Measurements from ENCODE around the gene MRPL49. TPM values are rescaled to one million over a fixed set of nuclear protein-coding genes. Genes with fewer than 3 reads are reported as not detected.

Gene MRPL49
- polyA plus RNA-seq, 1 donor from 2014 or later = 80.5 TPM

GRCh38 chr11:65133724-65134123 lies 11.6 kb downstream of the MRPL49 start:
- Histone ChIP-seq H4K20me1 (ENCODE audit: insufficient read depth) (no peaks in the 10 kb centered on the region), H3K4me2 (ENCODE audit: low read length) (peak overlapping the region; percentile 95), H3K36me3 (ENCODE audit: insufficient read depth, low read length) (no peaks in the 10 kb centered on the region), H3K4me3 (ENCODE audit: low read length) (peak overlapping the region; percentile 100), H3K9ac (ENCODE audit: low read length) (peak overlapping the region; percentile 97), H2AFZ (ENCODE audit: low read depth, low read length) (peak overlapping the region; percentile 87), H3K27ac (ENCODE audit: low read length) (peak overlapping the region; percentile 98), H3K27me3 (ENCODE audit: insufficient read depth, low read depth, low read length) (no peaks in the 10 kb centered on the region), H3K9me3 (ENCODE audit: low read length) (no peaks in the 10 kb centered on the region), H3K79me2 (replicated peaks; ENCODE audit: insufficient read depth, low read length) (peaks cover 16% of the 10 kb centered on the region), H3K9me2 (ENCODE audit: insufficient read depth, low read length) (no peaks in the 10 kb centered on the region), H3F3A (ENCODE audit: insufficient read depth, low read length, poor library complexity, severe bottlenecking) (peaks cover 5% of the 10 kb centered on the region)
- TF ChIP-seq REST (IDR thresholded peaks at IDR 0.05; ENCODE audit: borderline replicate concordance) = no peak
- no peak for TF ChIP-seq EZH2 (IDR thresholded peaks at IDR 0.05; ENCODE audit: borderline replicate concordance, insufficient read depth, low read length, poor library complexity, severe bottlenecking)
- no peak for TF ChIP-seq EP300 (conservative IDR thresholded peaks at IDR 0.05; ENCODE audit: poor library complexity, severe bottlenecking)
- no peak for TF ChIP-seq POLR2AphosphoS5 (IDR thresholded peaks at IDR 0.05)
- TF ChIP-seq TAF1 (IDR thresholded peaks at IDR 0.05; ENCODE audit: low read depth) = no peak
- TF ChIP-seq CTCF (IDR thresholded peaks at IDR 0.05; ENCODE audit: poor library complexity, severe bottlenecking) = no peak
- TF ChIP-seq SMC3 (conservative IDR thresholded peaks at IDR 0.05; ENCODE audit: poor library complexity) = no peak
- no peak for TF ChIP-seq MXI1 (conservative IDR thresholded peaks at IDR 0.05; ENCODE audit: poor library complexity, severe bottlenecking)
- no peak for TF ChIP-seq RAD21 (conservative IDR thresholded peaks at IDR 0.05)

- Histone ChIP-seq H3K9me3 (ENCODE audit: low read length) (no peaks in the 10 kb centered on the region), H3K27me3 (ENCODE audit: insufficient read depth, low read depth, low read length) (no peaks in the 10 kb centered on the region), H3K36me3 (ENCODE audit: insufficient read depth, low read length) (no peaks in the 10 kb centered on the region), H3K79me2 (replicated peaks; ENCODE audit: insufficient read depth, low read length) (peaks cover 16% of the 10 kb centered on the region), H3K9me2 (ENCODE audit: insufficient read depth, low read length) (no peaks in the 10 kb centered on the region), H3K4me3 (ENCODE audit: low read length) (peak within 1 kb of the TSS; percentile 100), H3K4me2 (ENCODE audit: low read length) (peak within 1 kb of the TSS; percentile 95), H3F3A (ENCODE audit: insufficient read depth, low read length, poor library complexity, severe bottlenecking) (peaks cover 5% of the 10 kb centered on the region), H3K27ac (ENCODE audit: low read length) (peak within 1 kb of the TSS; percentile 98), H4K20me1 (ENCODE audit: insufficient read depth) (no peaks in the 10 kb centered on the region), H2AFZ (ENCODE audit: low read depth, low read length) (peak within 1 kb of the TSS; percentile 87), H3K9ac (ENCODE audit: low read length) (peak within 1 kb of the TSS; percentile 97)
- no peak for TF ChIP-seq EZH2 (IDR thresholded peaks at IDR 0.05; ENCODE audit: borderline replicate concordance, insufficient read depth, low read length, poor library complexity, severe bottlenecking)
- TF ChIP-seq MXI1 (conservative IDR thresholded peaks at IDR 0.05; ENCODE audit: poor library complexity, severe bottlenecking) = peak; percentile 79
- peak; percentile 22 for TF ChIP-seq CTCF (IDR thresholded peaks at IDR 0.05; ENCODE audit: poor library complexity, severe bottlenecking)
- TF ChIP-seq POLR2AphosphoS5 (IDR thresholded peaks at IDR 0.05) = peak; percentile 97
- peak; percentile 48 for TF ChIP-seq TAF1 (IDR thresholded peaks at IDR 0.05; ENCODE audit: low read depth)
- TF ChIP-seq EP300 (conservative IDR thresholded peaks at IDR 0.05; ENCODE audit: poor library complexity, severe bottlenecking) = peak; percentile 76
- no peak for TF ChIP-seq RAD21 (conservative IDR thresholded peaks at IDR 0.05)
- peak; percentile 20 for TF ChIP-seq SMC3 (conservative IDR thresholded peaks at IDR 0.05; ENCODE audit: poor library complexity)
- TF ChIP-seq REST (IDR thresholded peaks at IDR 0.05; ENCODE audit: borderline replicate concordance) = peak; percentile 29
Observed at GRCh38 chr11:65134240-65134951, 12.3 kb downstream of the MRPL49 start, which contains the start of gene SYVN1. SYVN1 (minus strand) TSS chr11:65134519; CDS start chr11:65133601, 918 bp downstream.
